HepG2 (cell line): ENCODE data around the gene GBE1. TPM values are rescaled to one million over a fixed set of nuclear protein-coding genes. Genes with fewer than 3 reads are reported as not detected.

Experiments
- ATAC-seq: fragments of 200-7000 bp; cut with Tn5 transposase; 3 replicates; pipeline ENCODE4 v1.9.1; 2020; ENCODE audit warnings: mild to moderate bottlenecking, moderate library complexity
- BruUV-seq: library from RNA; stranded (reverse); fragments of 400-500 nt; replicated peaks from 2 replicates; lab custom pipeline; 2021; lab: Mats Ljungman, UMichigan
- CTCF ChIA-PET: fragments of 300-600 bp; formaldehyde crosslinking; extraction: SDS; loops from one replicate; lab custom pipeline; 2021; ENCODE audit warnings: low total read pairs, inconsistent platforms, low intra/inter-chr PET ratio; lab: Yijun Ruan, JAX
- POLR2A ChIA-PET: fragments of 350-600 bp; sonication (Branson Sonifier 250); formaldehyde crosslinking; loops from one replicate; lab custom pipeline; 2020; ENCODE audit warnings: antibody characterized with exemption, inconsistent platforms; lab: Yijun Ruan, JAX
- DNase-seq: peaks from one replicate; pipeline ENCODE4 v3.0.0-alpha.2; 2015; ENCODE audit warnings: low spot score
- FAIRE-seq: peaks from 3 replicates; lab custom pipeline; 2011; peaks lifted over from hg19 to GRCh38; lab: Jason Lieb, UNC
- H2AFZ ChIP-seq: one replicate; pipeline ENCODE4 v1.6.1; 2011; ENCODE audit warnings: low read length, inconsistent platforms
- H3K27ac ChIP-seq: fragments of 300-600 bp; 3 replicates; pipeline ENCODE4 v1.8.0; 2011; ENCODE audit warnings: mixed run types, mild to moderate bottlenecking, mixed read lengths, low read length, inconsistent platforms; ENCODE audit not compliant: insufficient read depth; ENCODE audit errors: extremely low read length
- H3K27me3 ChIP-seq, 2 experiments: fragments of 200-600 bp in 1 of 2; 2 replicates in 1 of 2; 3 replicates in 1 of 2; pipeline versions ENCODE4 v1.6.0 to v1.8.0; 2011; ENCODE audit warnings: low read length in 2 of 2, mild to moderate bottlenecking in 2 of 2, moderate library complexity in 2 of 2, inconsistent platforms in 1 of 2; ENCODE audit not compliant: insufficient read depth in 2 of 2, control insufficient read depth in 1 of 2
- H3K36me3 ChIP-seq, 2 experiments: fragments of 200-600 bp in 1 of 2; replicated peaks in 1 of 2; 2 replicates in 1 of 2; 3 replicates in 1 of 2; pipeline versions ENCODE4 v1.5.1 to v1.8.0; 2011; ENCODE audit warnings: low read length in 2 of 2, inconsistent platforms in 1 of 2; ENCODE audit not compliant: insufficient read depth in 2 of 2, control insufficient read depth in 1 of 2
- H3K4me1 ChIP-seq: 2 replicates; pipeline ENCODE4 v1.5.1; 2012; ENCODE audit warnings: low read length, inconsistent platforms; ENCODE audit not compliant: insufficient read depth
- H3K4me2 ChIP-seq: 2 replicates; pipeline ENCODE4 v1.6.0; 2011; ENCODE audit warnings: low read depth, low read length, inconsistent platforms
- H3K4me3 ChIP-seq, 3 experiments: fragments of 200-600 bp in 1 of 3; sonication (generic), shearing (Covaris generic) in 1 of 3; replicated peaks in 1 of 3; 2 replicates each; pipeline ENCODE4 v1.5.1; 2011 to 2016; ENCODE audit warnings: low read length in 3 of 3, inconsistent platforms in 2 of 3, low read depth in 2 of 3, mild to moderate bottlenecking in 2 of 3, control low read depth in 1 of 3, mixed read lengths in 1 of 3; ENCODE audit not compliant: insufficient read depth in 1 of 3
- H3K79me2 ChIP-seq: one replicate; pipeline ENCODE4 v1.6.1; 2011; ENCODE audit warnings: low read length, inconsistent platforms; ENCODE audit not compliant: insufficient read depth
- H3K9ac ChIP-seq: 2 replicates; pipeline ENCODE4 v1.6.0; 2011; ENCODE audit warnings: mild to moderate bottlenecking, low read depth, low read length, inconsistent platforms; ENCODE audit not compliant: insufficient read depth
- H3K9me3 ChIP-seq: 2 replicates; pipeline ENCODE4 v1.5.1; 2012; ENCODE audit warnings: mild to moderate bottlenecking, low read length
- H4K20me1 ChIP-seq: 2 replicates; pipeline ENCODE4 v1.6.0; 2011; ENCODE audit warnings: inconsistent platforms, mild to moderate bottlenecking, low read length, moderate library complexity; ENCODE audit not compliant: insufficient read depth
- HES4 ChIP-seq: sonication (generic); formaldehyde crosslinking; IDR thresholded peaks from 2 replicates; pipeline ENCODE4 v1.9.0; 2021; ENCODE audit warnings: mild to moderate bottlenecking, missing genetic modification reagents, borderline replicate concordance
- NR2F2 ChIP-seq: IDR thresholded peaks from 2 replicates; pipeline ENCODE4 v1.6.1; 2012; ENCODE audit warnings: low read depth, inconsistent platforms, borderline replicate concordance
- RBFOX2 ChIP-seq: fragments of 200-400 bp; formaldehyde crosslinking; IDR thresholded peaks from 2 replicates; pipeline ENCODE4 v1.6.1; 2017; ENCODE audit warnings: low read depth, mild to moderate bottlenecking, low read length
- SNRNP70 ChIP-seq: fragments of 200-400 bp; formaldehyde crosslinking; IDR thresholded peaks from 2 replicates; pipeline ENCODE4 v1.6.1; 2017; ENCODE audit warnings: mild to moderate bottlenecking, low read depth, low read length, moderate library complexity
- ZIK1 ChIP-seq: sonication (generic); formaldehyde crosslinking; IDR thresholded peaks from 2 replicates; pipeline ENCODE4 v1.5.0; 2020; ENCODE audit warnings: mild to moderate bottlenecking, low read depth, missing genetic modification reagents, borderline replicate concordance
- ZNF333 ChIP-seq: sonication (generic); formaldehyde crosslinking; IDR thresholded peaks from 2 replicates; pipeline ENCODE4 v1.4.0; 2020; ENCODE audit warnings: mild to moderate bottlenecking, missing genetic modification reagents, borderline replicate concordance
- in situ Hi-C: cut with HindIII; loops from 2 replicates; pipeline ENCODE4 v1.10.0; 2017; ENCODE audit warnings: low pct_unique_long_range_greater_than_20kb; ENCODE audit not compliant: extremely low pct_ligation_motif_present
- intact Hi-C: fragments of 100-400 bp; cut with micrococcal nuclease; formaldehyde crosslinking; loops from one replicate; pipeline ENCODE4 v1.10.0; 2022; ENCODE audit not compliant: unreplicated experiment
- polyA plus RNA-seq, 8 experiments: library from polyadenylated mRNA; depleted of rRNA in 3 of 8; stranded (reverse) in 7 of 8; unstranded in 1 of 8; fragments of >200 nt; fragmentation: Illumina TruSeq in 4 of 8; extraction: Trizol in 4 of 8; gene quantifications; 2 replicates each; pipeline versions ENCODE4 v1.2.1 to v1.2.3, GENCODE V29; 2011 to 2016; ENCODE audit warnings: low read depth in 4 of 8, missing spikeins in 1 of 8, mixed read lengths in 1 of 8; ENCODE audit not compliant: insufficient read depth in 1 of 8
- total RNA-seq, 5 experiments: library from RNA; depleted of rRNA; stranded (reverse); fragments of >200 nt; fragmentation: Illumina TruSeq; extraction: Trizol; gene quantifications; 2 replicates each; pipeline ENCODE4 v1.2.3, GENCODE V29; 2016; ENCODE audit warnings: low read depth in 1 of 5
- TF ChIP-seq, protein P1 (sequence below): sonication (generic); formaldehyde crosslinking; IDR thresholded peaks from 2 replicates; pipeline ENCODE4 v1.4.0; 2020; ENCODE audit warnings: missing genetic modification reagents
- TF ChIP-seq, protein P2 (sequence below): sonication (generic); formaldehyde crosslinking; IDR thresholded peaks from 2 replicates; pipeline ENCODE4 v1.5.1; 2020; ENCODE audit warnings: missing genetic modification reagents, mild to moderate bottlenecking, borderline replicate concordance

Gene GBE1
- total and polyA plus RNA-seq, 2 of the 13 experiments (the other 11 are each of a cell fraction or from before 2014, with no cell fraction given) = 22.9 to 36.1 TPM

DNA sequence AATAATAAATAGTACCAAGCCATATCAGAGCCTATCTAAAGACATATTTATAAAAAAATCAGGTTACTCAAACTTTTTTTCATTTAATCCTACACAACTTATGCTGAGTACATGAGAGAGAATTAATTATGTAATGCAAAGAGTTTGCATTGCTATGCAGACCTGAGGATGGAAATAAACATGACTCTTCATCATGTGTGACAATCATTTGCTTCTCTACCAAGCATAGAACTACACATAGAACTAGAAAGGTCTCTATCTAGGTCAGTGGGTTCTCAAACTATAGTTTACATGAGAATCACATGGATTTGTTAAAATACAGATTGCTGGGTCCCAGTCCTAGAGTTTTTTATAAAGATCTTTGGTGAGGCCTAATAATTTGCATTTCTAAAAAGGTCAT is 86.8 kb downstream of the GBE1 start:
- intact Hi-C loops = loop anchor here (5.0 kb wide), 1 partner anchor 88 kb away; the partner anchor contains the start of gene GBE1
- FAIRE-seq (no peak), DNase-seq (no peak), ATAC-seq (no peak)
- Histone ChIP-seq H3K9me3 (no peaks in the 10 kb centered on the region), H2AFZ (no peak overlapping the region), H3K4me3 (no peak overlapping the region), H4K20me1 (no peaks in the 10 kb centered on the region), H3K4me2 (no peak overlapping the region), H3K79me2 (no peaks in the 10 kb centered on the region), H3K9ac (no peak overlapping the region), H3K27me3 (no peaks in the 10 kb centered on the region), H3K27ac (no peak overlapping the region), H3K4me1 (peaks cover 13% of the 10 kb centered on the region), H3K36me3 (peaks cover 0 to 2% of the 10 kb centered on the region in 2 experiments; a peak in 3 of 5 replicates)
- TF ChIP-seq, protein P1, sequence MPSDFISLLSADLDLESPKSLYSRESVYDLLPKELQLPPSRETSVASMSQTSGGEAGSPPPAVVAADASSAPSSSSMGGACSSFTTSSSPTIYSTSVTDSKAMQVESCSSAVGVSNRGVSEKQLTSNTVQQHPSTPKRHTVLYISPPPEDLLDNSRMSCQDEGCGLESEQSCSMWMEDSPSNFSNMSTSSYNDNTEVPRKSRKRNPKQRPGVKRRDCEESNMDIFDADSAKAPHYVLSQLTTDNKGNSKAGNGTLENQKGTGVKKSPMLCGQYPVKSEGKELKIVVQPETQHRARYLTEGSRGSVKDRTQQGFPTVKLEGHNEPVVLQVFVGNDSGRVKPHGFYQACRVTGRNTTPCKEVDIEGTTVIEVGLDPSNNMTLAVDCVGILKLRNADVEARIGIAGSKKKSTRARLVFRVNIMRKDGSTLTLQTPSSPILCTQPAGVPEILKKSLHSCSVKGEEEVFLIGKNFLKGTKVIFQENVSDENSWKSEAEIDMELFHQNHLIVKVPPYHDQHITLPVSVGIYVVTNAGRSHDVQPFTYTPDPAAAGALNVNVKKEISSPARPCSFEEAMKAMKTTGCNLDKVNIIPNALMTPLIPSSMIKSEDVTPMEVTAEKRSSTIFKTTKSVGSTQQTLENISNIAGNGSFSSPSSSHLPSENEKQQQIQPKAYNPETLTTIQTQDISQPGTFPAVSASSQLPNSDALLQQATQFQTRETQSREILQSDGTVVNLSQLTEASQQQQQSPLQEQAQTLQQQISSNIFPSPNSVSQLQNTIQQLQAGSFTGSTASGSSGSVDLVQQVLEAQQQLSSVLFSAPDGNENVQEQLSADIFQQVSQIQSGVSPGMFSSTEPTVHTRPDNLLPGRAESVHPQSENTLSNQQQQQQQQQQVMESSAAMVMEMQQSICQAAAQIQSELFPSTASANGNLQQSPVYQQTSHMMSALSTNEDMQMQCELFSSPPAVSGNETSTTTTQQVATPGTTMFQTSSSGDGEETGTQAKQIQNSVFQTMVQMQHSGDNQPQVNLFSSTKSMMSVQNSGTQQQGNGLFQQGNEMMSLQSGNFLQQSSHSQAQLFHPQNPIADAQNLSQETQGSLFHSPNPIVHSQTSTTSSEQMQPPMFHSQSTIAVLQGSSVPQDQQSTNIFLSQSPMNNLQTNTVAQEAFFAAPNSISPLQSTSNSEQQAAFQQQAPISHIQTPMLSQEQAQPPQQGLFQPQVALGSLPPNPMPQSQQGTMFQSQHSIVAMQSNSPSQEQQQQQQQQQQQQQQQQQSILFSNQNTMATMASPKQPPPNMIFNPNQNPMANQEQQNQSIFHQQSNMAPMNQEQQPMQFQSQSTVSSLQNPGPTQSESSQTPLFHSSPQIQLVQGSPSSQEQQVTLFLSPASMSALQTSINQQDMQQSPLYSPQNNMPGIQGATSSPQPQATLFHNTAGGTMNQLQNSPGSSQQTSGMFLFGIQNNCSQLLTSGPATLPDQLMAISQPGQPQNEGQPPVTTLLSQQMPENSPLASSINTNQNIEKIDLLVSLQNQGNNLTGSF (CRISPR knock-in tag) = no peak
- TF ChIP-seq SNRNP70 (no peak), ZIK1 (no peak), HES4 (no peak), RBFOX2 (no peak), ZNF333 (CRISPR knock-in tag) (no peak), NR2F2 (no peak)
- TF ChIP-seq, protein P2, sequence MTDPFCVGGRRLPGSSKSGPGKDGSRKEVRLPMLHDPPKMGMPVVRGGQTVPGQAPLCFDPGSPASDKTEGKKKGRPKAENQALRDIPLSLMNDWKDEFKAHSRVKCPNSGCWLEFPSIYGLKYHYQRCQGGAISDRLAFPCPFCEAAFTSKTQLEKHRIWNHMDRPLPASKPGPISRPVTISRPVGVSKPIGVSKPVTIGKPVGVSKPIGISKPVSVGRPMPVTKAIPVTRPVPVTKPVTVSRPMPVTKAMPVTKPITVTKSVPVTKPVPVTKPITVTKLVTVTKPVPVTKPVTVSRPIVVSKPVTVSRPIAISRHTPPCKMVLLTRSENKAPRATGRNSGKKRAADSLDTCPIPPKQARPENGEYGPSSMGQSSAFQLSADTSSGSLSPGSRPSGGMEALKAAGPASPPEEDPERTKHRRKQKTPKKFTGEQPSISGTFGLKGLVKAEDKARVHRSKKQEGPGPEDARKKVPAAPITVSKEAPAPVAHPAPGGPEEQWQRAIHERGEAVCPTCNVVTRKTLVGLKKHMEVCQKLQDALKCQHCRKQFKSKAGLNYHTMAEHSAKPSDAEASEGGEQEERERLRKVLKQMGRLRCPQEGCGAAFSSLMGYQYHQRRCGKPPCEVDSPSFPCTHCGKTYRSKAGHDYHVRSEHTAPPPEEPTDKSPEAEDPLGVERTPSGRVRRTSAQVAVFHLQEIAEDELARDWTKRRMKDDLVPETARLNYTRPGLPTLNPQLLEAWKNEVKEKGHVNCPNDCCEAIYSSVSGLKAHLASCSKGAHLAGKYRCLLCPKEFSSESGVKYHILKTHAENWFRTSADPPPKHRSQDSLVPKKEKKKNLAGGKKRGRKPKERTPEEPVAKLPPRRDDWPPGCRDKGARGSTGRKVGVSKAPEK (CRISPR knock-in tag) = no peak
- ChIA-PET CTCF (no interaction called here), POLR2A (no interaction called here)
- no TSS peak for BruUV-seq
- in situ Hi-C loops = loop anchor here (25.0 kb wide), 1 partner anchor 463 kb away; no protein-coding TSS in a partner anchor
